Tracheal epithelial cell (primary cell): ENCODE measurements around the gene DDX56. TPM values are rescaled to one million over a fixed set of nuclear protein-coding genes. Genes with fewer than 3 reads are reported as not detected.

ENCODE experiments used
- total RNA-seq: library from RNA; depleted of rRNA; stranded (reverse); fragments of >200 nt; gene quantifications from 2 replicates; pipeline ENCODE4 v1.2.1, GENCODE V29; 2014

Gene DDX56
- total RNA-seq, result 78.3 and 79.3 TPM in 2 replicates

DNA sequence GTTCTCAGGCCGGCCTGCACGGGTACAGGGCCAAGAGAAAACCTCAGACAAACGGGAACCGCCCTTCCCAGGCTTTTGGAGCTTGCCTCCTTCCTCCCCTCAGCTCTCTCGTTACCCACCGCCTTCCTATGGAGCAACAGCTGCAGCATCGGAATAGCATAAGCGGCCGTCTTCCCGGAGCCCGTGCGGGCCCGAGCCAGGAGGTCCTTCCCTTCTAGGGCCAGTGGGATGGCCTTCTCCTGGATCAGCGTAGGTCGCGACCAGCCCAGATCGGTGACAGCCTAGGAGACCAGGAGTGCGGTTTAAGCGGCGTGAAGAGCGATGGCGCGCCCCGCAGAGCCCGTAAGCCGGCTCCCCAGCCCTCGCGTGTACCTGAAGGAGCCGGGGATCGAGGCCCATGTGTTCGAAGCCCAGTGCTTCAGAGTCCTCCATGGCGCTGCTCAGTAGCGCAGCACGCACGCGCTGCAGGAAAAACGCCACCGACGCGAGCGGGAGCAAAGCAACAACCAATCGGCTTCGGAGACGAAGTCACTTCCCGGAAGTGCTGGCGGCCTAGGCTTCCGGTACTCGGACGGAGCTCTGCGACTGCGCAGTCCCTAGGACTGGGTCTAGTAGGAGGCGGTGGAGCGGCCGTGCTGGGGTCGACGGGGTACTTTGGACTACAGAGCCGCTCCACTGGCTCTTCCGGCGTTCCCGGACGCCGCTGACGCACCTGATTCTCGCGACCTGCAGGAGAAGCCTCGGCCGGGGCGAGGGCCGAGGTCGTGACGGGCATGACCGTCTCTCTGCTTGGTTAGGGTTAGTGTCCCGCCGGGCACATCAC, at the start of gene DDX56:
DDX56 (minus strand) TSS at position 445 of the 823 bp plus-strand sequence; CDS start at position 432, 13 bp downstream.

DNA sequence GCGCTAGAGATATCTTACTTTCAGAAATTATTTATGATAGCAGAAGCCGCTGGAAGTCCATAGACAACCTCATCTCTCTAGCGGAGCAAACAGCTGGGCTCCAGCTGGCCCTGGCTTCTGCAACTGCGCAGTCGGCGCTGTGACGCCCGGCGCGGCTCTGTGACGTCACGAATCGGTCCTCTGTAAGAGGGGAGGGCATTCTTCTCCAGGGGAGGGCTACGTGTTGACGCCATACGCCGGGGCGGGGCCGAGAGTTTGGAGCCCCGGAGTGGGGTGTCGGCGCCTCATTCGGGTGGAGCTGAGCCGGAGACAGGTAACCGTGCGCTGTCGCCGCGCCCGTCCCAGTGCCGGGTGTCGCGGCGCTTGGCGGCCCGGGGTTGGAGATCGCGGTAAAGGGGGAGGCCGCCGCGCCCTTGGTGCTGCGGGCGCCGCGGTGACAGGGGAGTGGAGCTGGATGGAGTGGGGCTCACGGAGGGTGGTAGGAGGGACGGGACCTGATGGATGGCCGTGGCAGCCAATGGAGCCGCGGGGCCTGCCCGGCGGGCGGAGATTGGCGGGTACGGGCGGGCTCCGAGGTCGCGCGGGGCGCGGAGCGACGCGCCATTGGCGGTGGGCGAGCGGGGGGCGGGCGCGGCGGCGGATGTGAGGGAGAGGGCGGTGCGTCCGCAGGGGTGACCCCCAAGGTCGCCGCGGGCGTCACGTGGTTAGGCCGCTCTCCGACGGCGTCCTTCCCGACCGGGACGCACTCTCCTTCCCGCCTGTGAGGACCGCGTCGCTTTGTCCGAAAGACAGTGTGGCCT, 32.8 kb upstream of the DDX56 start, which contains the start of gene OGDH:
OGDH (plus strand) TSS at position 287 of the 800 bp plus-strand sequence. CDS start 17,717 bp downstream, outside the sequence.

DNA sequence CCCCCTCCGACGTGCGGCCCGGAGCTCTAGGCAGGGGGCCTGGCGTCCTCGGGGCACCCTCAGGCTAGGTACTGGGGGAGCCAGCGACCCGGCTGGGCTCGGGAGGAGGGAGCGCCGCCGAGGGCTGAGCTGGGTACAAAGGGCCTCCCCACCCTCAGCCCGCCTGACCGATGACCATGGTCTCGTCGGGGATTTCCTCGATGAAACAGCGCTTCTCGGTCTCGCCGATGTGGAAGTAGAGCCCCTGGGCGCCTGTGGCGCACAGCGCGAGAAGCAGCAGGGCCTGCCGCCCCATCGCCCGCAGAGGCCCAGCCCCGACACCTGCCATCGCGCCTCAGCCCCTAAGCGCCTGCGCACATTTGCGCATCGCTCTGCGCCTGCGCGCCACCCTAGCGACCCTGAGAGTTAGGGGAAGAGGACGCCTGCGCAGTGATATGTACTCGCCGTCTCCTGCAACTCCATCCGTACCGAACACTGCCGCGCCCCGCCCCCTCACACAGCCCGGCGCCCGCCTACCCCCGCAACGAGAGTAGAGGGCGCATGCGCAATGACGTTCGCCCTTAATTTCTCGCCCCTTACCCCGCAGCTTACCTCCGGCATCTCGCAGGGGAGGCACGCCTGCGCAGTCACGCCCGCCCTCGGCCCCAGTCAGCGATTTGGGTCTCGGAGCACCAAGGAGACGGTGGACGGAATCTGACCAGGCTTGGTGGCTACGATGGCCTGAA, 8.3 kb upstream of the DDX56 start, which contains the start of gene TMED4:
TMED4 (minus strand) TSS at position 353 of the 725 bp plus-strand sequence; CDS start at position 328, 25 bp downstream.

GRCh38 chr7:44541028-44541869, 32.5 kb downstream of the DDX56 start, which contains the start of gene NPC1L1:
TSS of gene NPC1L1 (minus strand) at chr7:44541330. CDS start at chr7:44541259, 71 bp downstream.

Other genes starting within 250 kb of the DDX56 start
- 0.72 TPM in 1 of 2 replicates, not detected in the other for gene CAMK2B, start 248.3 kb downstream of the DDX56 start, total RNA-seq
- gene NUDCD3, start 83.2 kb downstream of the DDX56 start, total RNA-seq, result 64.4 and 91.6 TPM in 2 replicates
- gene NPC1L1, start 32.6 kb downstream of the DDX56 start, total RNA-seq, result under 0.01 TPM in 1 of 2 replicates, not detected in the other
- gene TMED4, start 8.3 kb upstream of the DDX56 start, total RNA-seq, result 175 and 201 TPM in 2 replicates
- 59.5 and 79.5 TPM in 2 replicates for gene OGDH, start 32.7 kb upstream of the DDX56 start, total RNA-seq
- gene ZMIZ2, start 174.9 kb upstream of the DDX56 start, total RNA-seq, result 5.3 and 10.1 TPM in 2 replicates
- gene PPIA, start 222.8 kb upstream of the DDX56 start, total RNA-seq, result 2,178 and 2,747 TPM in 2 replicates